HG02870 (cell line): Measurements from ENCODE around the gene RAB31.

Experiments
- ATAC-seq: cut with Tn5 transposase; IDR thresholded peaks from one replicate; pipeline ENCODE4 v1.9.1; 2021; ENCODE audit warnings: mild to moderate bottlenecking, moderate library complexity; ENCODE audit not compliant: unreplicated experiment

The RAB31 gene

DNA sequence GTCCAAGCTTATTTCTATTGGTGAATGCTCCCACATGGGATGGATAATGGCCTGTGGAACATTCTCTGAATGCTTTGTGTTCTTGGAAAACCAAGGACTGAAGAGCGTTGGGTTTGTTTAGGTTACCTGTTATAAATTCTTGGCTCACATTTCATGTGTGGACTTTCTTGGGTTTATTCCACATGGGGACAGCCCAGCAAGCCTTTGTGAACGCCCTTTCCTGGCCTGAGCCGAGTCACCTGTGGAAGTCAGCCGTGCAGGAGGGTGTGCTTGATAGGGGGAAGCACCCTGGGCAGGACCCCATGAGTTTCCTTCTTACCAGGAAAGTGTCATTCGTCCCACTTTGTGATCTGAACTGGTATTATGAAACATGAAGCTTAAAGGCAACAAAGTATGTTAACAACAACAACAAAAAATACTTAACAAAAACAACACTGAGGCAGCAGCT, 4.1 kb downstream of the RAB31 start:
- ATAC-seq, result no peak

DNA sequence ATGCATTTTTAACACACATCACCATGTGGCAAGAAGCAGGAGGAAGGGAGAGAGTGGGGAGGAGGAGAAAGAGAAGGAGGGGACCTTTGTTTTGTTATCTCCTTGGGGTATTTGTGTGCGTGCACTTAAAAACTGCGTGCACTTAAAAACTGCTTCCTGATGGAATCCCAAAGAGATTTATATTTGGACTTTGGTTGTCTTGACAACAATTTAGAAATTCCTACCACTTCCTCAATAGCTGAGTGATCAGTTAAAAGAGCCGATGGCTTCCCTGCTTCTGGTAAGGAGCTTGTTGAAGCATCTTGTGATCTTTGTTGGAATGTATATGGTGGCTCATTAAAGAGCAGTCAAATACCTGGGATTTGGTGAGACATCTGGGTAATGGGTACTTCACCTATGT, 4.5 kb downstream of the RAB31 start:
- ATAC-seq, result no peak

DNA sequence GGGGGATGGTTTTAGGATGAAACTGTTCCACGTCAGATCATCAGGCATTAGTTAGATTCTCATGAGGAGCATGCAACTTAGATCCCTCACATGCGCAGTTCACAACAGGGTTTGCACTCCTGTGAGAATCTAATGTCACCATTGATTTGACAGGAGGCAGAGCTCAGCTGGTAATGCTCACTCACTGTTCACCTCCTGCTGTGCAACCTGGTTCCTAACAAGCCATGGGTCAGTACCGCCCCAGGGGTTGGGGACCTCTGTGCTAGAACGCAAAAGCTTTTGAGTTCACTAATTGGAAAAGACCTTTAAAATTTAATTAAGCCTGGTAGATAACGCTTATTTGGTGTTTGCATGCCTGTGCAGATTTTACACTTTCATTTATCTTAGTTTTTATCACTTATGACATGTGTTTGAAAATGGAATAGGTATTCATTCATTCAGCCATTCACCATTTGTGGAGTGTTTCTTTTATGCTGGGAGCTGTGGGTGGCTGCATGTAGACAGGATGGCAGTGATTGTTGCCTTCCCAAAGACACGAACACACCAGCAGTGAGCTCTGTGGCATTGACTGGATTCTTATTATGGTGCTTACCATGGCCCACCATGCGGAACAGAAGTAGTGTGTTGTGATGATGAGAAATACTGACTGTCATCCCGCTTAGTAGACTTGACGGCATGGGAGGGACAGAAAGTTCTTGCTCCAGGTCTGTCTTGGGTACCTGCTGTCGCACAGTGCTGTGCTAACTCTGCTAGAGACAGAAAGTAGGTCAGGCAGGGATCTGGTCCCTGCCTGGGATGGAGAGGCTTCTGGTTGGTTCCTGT, 6.4 kb downstream of the RAB31 start:
- no peak for ATAC-seq

DNA sequence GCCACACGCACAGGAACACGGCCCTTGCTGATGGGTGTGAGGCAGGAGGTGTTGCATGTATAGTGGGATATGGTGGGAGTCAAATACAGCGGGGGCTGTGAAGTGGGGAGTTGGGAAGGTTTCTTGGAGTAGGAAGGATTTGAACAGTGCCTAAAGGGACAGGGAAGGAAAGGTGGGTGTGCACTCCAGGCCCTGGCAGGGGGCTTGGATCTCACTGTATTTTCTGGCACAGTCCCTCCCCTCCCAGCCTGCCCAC, 6.9 kb downstream of the RAB31 start:
- no peak for ATAC-seq

DNA sequence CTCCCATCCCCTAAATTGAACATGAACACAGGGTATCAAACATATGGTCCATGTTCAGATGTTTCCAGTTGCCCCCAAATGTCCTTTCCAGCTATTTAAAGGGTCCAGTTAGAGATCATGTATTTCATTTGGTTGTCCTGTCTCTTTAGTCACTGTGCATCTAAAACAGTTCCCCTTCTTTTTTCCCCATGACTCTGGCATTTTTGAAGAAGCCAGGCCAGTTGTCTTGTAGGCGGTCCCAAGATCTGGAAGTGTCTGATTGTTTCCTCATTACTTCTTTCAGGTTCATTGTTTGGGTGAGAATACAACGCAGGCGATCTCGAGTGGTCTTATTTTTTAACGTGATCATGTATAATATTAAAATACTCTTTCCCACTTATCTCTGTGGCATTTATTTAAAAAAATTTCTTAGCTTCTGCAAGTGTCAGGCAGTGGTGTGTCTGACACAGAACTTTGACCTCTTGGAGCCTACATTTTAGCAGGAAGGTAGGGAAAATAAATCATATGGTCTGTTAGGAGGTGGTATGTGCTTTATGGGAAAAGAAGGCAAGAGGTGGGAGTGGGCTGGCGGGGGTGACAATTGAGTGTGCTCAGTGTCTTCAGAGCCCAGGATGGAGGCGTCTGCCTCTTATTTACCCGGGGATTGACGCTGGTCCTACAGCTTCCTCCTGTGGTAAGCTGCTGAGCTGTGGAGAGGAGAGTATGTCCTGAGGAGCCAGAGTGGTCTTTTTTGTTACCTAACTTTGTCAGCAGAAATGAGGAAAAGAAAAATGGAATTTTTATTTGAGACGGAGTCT, 8.1 kb downstream of the RAB31 start:
- no peak for ATAC-seq

DNA sequence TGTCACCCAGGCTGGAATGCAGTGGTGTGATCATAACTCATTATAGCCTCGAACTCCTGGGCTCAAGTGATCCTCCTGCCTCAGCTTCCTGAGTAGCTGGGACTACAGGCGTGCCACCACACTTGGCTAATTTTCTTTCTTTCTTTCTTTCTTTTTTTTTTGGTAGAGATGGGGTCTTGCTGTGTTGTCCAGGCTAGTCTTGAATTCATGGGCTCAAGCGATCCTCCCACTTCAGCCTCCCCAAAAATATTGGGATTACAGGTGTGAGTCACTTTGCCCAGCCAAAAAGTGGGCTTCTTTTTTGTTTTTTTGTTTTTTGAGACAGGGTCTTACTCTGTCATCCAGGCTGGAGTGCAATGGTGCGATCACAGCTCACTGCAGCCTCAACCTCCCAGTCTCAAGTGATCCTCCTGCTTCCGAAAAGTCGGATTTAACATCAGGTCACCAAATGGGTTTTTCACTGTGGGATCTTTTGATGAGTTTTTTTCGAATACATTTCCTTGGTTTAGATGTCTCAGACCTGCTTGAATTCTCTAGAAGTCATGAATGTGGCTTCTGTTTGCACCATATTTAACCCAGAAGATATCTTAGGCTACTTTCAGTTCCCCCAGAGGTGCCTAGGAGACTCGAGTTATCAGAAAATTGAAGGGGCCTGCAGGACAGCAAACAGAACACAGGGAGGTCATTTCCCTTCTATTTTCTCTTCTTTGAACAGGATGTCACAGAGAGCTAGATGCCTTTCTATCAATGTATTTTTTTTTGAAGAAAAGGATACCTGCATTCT, 8.9 kb downstream of the RAB31 start:
- ATAC-seq, result no peak

DNA sequence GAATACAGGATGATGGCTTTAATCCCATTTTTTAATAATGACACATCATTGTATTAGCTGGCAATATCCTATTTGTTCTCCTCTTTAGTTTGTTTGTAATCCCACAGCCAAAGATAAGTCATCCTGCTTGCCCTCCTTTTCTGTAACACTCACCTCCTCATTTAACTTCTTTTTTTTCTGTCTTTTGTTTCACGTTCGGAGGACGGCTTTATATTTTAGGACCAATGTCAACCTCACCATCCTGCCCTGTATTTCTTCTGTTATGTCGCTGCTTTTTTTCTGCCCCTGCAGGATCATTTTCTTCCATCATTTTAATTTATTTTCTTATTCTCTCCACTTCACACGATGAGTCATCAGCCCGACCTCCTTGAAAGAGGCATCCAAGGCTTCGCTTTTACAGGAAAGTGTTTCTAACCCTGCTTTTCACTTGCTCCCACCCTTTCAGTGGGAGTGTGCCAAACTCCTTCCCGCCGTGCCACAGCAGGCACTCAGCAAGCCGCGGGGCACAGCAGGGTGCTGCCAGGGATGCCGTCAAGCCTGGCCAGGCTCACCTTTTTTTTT, 11.4 kb downstream of the RAB31 start:
- no peak for ATAC-seq

DNA sequence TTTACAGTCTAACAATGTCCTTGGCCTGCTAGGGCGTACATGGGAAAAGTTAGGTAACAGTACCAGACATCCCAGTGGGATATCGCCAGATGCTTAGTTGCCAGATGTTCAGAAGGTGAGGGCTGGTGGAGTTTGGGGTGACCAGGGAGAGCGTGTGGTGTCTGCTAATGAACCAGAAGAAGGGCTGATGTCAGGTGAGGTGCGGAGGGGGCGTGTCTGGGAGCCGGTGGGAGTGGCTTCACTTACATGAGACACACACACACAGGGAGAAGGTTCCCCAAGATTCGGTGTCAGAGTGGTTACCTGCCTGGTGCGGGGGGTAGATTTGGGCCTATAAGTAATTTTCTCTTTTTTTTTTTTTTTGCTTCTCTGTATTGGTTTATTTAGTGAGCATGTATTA, 12.2 kb downstream of the RAB31 start:
- ATAC-seq, result no peak

DNA sequence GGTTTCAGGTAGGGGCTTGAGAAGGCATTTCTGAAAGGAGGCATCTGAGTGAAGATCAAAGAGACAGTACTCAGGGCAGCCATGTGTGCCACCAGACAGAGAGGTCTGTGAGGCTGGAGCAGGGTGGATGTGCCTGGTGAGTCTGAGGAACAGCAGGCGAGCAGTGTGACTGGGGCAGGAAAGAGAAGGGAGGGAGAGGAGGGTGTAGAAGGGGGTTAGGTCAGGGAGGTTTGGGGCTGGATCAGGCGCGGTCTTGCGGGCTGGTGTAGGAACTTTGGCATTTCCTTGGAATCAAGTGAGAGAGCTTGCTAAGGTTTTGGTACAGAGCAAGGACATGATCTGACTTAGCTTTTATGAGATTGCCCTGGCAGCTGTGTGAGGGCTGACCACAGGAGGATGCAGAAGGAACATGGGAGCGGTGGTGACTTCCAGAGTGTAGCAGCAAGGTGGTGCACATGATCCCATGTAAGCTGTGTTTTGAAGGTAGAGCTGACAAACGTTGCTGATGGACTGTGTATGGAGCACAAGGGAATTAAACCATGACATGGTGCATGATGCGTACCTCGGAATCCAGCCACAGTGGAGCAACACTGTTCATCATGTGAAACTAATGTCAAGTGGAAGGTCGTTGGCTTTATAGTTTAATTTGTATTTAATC, 13.9 kb downstream of the RAB31 start:
- no peak for ATAC-seq

DNA sequence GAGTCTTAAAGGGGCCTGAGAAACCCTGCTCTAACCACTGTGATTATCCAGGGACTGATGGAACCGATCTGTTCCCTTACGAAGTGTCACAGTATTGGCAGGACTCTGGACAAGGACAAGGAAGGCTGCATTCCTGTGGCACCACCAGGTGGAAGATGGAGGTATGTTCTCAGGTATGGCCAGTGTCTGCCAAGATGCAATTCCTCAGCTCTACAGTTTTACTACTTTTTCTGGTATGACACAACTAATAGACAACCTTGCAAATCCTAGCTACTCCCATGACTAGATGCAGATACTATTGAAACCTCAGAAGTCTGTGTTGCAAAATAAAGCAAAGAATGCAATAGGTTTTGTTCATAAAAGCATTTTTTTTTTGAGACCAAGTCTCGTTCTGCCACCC, 14.6 kb downstream of the RAB31 start:
- ATAC-seq, result no peak

DNA sequence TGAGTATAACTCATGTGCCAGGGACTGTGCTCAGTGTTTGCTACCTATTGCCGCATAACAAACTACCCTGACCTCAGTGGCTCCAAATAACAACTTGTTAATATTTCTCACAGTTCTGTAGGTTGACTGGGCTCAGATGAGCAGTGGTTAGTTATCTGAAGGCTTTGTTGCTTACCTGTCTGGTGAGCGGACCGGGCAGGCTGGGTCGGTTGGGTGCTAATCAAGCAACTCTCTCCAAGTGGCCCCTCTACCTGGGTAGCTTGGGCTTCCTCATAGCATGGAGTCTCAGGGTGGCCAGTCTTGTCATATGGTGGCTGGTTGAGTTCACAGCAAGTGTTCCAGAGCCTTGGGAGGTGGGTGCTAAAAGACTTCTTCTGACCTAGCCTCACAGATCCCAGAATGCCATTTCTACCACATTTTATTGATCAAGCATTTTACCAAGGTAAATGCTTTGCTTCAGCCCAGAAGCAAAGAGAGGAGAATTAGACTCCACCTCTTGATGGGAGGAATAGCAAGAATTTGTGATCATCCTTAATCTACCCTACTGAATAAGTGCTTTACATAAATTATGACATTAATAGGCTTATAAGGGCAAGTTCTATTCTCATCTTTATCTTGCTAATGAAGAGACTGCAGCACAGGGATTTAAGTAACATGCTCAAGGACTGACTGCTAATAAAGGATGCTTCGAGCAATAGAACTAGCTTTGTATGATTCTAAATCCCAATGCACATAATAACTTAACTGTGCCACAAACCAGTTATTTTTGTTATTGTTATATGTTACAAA, 16.9 kb downstream of the RAB31 start:
- ATAC-seq, result no peak

DNA sequence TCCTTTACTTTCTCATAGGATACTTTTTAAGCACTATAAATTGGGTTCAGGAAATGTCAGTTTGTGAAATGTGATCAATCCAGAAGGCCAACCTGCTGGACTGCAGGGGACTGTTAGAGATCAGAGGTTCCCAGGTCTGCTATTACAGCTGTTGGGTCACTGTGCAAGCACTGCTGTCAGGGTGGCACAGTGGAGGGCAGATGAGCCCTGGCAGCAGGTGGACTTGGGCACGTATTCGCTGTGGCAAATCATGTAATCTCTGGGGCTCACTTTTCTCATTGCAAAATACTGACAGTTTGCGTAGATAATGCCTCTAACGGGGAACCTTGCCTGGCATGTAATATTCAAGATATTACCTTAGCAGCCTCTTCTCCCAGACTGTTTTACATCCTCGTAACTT, 18.1 kb downstream of the RAB31 start:
- no peak for ATAC-seq

DNA sequence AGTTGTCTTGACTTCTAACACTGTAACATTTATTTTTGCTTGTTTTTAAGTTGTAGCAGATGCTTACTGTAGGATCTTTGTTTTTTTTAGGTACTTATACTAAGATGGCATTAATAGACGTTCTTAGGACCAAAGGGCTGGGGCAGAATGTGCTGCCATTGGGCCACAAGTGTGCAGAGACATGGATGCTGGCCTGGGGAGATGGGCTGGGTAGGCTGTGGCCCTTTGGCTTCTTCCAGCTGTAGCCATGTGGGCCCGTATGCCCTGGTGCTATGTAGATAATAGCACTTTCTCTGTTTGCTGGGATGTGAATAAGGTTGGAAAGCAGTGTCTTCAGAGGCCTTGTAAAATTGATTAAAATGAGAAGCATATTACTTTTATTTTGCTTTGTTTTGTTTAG, 18.8 kb downstream of the RAB31 start:
- ATAC-seq, result no peak

DNA sequence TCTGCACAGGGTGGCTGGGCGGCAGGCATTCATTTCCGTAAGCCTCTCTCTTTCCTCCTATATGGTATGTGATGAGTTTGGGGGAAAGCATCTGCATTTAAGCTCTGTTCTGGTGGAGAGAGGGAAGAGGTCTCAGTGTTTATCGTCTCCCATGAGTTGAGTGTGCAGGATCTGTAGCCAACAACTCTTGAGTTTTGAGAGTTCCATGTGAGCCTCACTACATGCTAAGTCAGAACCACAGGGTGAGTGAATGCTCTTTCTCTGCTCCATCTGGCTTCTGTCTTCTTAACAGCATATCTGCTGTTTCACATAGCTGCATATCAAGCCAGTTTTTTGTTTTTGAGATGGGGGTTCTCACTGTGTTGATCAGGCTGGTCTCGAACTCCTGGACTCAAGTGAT, 22.7 kb downstream of the RAB31 start:
- ATAC-seq, result no peak

DNA sequence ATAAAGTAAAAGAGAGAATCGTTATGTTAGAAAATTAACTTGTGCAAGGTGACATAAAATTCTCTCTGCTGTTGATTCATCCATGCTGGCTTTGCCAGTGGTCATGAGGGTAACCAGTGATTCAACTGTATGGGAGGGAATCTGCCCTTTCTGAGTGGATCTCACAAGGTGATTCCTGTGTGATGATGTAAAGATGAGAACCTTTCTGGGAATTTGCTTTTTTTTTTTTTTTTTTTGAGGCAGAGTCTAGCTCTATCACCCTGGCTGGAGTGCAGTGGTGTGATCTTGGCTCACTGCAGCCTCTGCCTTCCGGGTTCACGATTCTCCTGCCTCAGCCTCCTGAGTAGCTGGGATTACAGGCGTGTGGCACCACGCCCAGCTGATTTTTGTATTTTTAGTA, 23.3 kb downstream of the RAB31 start:
- ATAC-seq, result no peak

DNA sequence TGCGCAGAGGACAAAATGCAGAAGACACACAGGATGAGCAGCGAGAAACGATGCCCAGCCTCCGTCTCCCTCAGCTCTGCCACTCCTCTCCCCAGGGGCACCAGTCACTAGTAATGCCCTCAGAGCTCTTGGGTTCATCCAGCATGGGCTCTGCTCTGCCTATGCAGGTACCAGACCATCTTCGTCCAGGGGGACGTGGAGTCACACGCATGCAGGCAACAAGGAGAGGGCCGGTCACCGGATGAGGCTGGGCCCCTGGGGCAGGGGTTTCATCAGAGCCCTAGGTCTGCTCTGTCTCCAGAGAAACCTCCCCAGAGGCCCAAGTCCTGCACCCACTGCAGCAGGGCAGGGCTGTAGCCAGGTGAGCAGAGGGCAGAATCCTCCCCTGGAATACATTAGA, 23.9 kb downstream of the RAB31 start:
- no peak for ATAC-seq

DNA sequence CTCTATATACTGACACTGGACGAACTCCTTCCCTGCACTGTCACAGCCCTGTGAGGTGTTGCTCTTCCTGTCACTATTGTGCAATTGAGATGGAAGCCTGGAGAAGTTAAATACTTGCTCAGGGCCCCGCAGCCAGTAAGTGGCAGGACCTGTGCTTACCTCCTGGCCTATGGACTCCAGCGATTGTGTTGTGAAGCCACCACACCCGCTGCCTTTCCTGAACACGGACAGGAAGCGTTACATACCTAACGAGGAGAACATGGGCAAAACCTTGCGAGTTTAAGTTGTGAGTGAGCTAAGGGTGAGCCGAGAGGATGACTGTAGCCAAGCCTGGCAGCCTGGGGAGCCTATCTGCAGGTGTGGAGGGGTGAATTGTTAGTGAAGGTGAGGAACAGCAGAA, 26.1 kb downstream of the RAB31 start:
- no peak for ATAC-seq

DNA sequence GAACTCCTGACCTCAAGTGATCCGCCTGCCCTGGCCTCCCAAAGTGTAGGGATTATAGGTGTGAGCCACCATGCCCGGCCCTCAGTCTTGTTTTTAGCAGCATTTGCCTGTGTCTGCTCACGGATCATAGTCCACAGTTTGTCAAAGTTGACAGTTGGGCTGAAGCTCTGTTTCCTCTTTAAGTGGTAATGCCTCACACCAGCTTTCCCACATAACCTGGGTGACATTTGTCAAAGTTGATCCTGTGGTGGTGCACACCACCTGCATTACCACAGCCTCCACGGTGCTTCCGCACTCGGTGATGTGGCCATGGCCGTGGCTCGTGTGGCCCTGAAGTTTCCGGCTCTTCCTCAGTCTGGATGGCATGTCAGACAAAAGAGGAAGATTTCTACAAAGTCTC, 27.1 kb downstream of the RAB31 start:
- ATAC-seq, result no peak

DNA sequence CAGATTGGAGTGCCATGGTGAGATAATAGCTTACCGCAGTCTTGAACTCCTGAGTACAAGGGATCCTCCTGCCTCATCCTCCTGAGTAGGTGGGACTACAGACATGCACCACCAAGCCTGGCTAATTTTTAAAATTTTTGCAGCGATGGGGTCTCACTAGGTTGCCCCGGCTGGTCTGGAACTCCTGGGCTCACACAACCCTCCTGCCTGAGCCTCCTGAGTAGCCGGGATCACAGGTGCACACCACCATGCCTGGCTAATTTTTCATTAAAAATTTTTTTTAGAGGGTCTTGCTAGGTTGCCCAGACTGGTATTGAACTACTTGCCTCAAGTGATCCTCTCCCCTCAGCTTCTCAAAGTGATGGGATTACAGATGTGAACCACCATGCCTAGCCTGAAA, 27.8 kb downstream of the RAB31 start:
- ATAC-seq, result no peak

DNA sequence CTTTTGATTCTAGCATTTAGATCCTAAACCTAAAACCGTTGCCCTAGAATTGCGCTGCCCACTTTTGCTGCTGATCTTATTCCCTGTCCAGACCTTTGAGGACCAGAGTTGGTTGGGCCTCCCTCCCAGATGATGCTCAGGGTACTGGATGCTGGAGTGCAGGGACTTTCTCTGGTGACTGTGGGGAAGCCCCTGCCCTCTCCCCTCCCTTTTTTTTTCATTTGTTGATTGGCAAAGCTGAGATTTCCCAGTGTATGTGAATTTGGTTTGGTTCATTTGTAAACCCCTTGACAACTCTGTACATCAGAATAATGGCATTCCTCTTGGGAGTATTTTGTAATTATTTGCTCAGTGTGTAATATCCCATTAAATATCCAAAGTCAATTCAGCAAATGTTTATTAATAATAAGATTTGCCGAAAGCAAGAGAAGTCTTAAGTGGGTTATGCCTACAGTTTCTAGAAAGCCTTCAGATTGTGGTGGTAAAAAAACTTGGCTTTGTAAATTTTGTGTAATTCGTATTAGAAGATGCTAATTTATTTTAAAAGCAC, 28.3 kb downstream of the RAB31 start:
- ATAC-seq, result no peak
